Astrocyte of the cerebellum (primary cell): ENCODE data around the gene MISP3.
A peak's percentile ranks its signal among the peaks of the same experiment; 100 is the strongest.

Experiments
- DNase-seq: peaks from one replicate; pipeline ENCODE4 v3.0.0-alpha.2; 2011; ENCODE audit warnings: low read depth
- H3K4me3 ChIP-seq: 2 replicates; pipeline ENCODE4 v1.5.1; 2011; ENCODE audit warnings: mild to moderate bottlenecking, low read depth, low read length, moderate library complexity
- in situ Hi-C: cut with HindIII; loops from 2 replicates; pipeline ENCODE4 v1.10.0; 2017; ENCODE audit warnings: low sequenced_read_pairs
- TF ChIP-seq, protein P1 (sequence below): IDR thresholded peaks from 2 replicates; pipeline ENCODE4 v1.5.1; 2012; ENCODE audit warnings: low read length, low read depth, moderate library complexity, mild to moderate bottlenecking; ENCODE audit errors: missing control alignments

Gene MISP3

DNA sequence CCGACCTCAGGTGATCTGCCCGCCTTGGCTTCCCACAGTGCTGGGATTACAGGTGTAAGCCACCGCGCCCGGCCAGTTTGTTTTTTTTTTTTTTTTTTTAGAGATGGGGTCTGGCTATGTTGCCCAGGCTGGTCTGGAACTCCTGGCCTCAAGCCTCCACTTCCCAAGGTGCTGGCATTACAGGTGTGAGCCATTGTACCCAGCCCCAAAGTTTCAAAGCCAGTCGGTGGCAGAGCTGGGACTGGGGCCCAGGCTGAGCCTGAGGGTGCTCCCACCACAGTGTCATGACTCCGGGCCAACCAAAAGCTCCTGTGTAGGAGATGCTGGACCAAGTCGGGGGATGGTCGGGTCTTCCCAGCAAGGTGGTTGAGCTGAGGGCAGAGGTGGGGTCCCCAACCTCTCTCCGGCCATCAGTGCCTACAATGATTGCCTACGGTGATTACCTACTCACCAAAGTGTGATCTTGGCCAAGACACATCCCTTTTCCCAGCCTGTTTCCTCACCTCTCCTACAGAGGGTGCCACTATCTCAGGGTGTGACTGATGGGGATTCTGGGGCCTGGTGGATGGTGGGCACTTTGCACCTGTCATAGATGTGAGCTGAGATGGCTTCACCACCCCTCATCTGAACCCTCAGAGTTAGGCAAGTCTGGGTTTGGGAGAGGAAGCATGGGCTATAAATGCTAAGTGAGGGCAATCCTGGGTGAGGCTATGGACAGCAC, 23.8 kb downstream of the MISP3 start:
- no peak for DNase-seq
- TF ChIP-seq, protein P1, sequence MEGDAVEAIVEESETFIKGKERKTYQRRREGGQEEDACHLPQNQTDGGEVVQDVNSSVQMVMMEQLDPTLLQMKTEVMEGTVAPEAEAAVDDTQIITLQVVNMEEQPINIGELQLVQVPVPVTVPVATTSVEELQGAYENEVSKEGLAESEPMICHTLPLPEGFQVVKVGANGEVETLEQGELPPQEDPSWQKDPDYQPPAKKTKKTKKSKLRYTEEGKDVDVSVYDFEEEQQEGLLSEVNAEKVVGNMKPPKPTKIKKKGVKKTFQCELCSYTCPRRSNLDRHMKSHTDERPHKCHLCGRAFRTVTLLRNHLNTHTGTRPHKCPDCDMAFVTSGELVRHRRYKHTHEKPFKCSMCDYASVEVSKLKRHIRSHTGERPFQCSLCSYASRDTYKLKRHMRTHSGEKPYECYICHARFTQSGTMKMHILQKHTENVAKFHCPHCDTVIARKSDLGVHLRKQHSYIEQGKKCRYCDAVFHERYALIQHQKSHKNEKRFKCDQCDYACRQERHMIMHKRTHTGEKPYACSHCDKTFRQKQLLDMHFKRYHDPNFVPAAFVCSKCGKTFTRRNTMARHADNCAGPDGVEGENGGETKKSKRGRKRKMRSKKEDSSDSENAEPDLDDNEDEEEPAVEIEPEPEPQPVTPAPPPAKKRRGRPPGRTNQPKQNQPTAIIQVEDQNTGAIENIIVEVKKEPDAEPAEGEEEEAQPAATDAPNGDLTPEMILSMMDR, result peak; percentile 11
- in situ Hi-C loops, result no loop called here

DNA sequence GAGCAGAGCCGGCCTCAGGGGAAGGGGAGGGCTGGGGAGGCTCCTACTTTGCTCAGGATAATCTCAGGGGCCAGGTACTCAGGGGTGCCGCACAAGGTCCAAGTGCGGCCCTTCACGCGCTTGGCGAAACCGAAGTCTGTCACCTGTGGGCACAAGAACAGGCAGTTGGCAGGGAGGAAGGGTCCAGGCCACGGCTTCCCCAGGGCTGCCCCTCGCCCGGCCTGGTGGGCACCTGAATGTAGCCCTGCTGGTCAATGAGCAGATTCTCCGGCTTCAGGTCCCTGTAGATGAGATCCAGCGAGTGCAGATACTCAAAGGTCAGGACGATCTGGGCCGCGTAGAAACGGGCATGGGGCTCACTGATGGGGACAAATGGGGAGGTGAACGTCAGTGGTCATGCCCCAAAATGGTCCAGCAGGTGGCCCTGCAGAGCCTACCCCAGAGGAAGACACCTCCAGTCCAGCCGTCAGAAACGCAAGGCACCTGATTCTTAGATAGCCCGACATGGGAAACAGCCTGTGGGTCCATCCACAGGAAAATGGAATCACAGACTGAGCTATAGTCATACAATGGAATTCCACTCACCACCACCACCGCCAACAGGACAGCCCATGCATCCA, 25.1 kb downstream of the MISP3 start:
- no peak for DNase-seq
- in situ Hi-C loops, result no loop called here
- TF ChIP-seq, protein P1, result peak; percentile 24
- no peak overlapping the region for H3K4me3 ChIP-seq

More for the DNA sequence above, 23.8 kb downstream of the MISP3 start:
- H3K4me3 ChIP-seq, result no peak overlapping the region

DNA sequence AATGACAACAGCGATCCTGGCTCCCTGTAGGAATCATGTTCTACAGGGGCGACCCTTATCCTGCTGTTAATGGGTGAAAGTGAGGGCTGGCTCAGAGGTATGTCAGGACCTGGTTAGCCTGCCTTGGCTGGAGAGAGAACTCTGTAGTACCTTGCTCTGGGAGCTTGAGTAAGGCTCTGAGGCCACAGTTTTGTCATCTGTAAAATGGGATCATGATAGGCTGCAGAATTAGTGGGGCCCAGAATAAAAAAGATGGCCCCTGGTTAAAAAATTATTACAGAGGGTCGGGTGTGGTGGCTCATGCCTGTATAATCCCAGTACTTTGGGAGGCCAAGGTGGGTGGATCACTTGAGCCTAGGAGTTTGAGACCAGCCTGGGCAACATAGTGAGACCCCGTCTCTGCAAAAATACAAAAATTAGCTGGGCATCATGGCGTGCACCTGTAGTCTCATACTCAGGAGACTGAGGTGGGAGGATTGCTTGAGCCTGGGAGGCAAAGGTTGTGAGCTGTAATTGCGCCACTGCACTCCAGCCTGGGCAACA, 28.5 kb downstream of the MISP3 start:
- in situ Hi-C loops, result no loop called here
- H3K4me3 ChIP-seq, result no peak overlapping the region
- TF ChIP-seq, protein P1, result no peak
- DNase-seq, result no peak

DNA sequence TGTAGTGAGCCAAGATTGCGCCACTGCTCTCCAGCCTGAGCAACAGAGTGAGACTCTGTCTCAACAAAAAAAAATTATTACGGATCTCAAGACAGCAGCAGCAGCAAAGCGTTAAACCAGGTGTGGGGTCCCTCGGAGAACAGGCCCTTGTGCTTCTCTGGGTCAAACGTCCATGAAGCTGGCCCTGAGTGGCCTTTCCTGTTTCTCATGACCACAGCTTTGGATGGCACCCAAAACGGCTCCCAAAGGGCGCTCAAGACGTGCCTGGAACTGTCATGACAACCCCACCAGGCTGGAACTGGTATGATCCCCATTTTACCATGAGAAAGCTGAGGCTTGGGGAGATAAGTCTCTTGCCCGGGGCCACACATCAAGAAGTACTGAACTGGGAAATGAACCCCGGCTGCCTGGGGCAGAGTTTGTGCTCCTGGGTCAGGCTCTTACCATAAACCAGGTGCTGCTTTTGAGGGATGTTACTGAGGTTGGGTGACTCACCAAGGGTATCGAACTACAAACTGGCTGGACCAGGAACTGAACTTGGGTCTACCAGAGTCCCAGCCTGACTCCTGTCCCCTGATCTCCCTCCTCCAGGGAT, 29.6 kb downstream of the MISP3 start:
- in situ Hi-C loops, result no loop called here

DNA sequence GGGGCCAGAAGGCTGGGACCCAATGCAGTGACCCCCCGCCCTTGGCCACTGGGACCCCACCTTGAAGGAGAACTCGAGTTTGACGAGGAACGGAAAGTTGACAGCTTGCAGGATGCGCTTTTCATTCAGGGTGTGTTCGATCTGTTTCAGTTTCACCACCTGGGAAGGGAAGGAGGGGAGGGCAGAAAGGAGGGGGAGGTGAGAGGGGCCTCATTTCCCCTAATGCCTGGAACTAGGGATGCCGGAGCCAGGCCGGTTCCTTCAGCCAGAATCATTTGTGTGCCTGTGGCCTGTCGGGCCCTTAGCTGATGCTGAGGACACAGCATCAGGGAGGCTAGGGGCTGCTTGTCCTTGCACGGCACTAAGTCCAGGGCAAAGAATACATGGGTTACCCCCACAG, 30.2 kb downstream of the MISP3 start:
- H3K4me3 ChIP-seq, result no peak overlapping the region
- in situ Hi-C loops, result no loop called here
- no peak for DNase-seq
- TF ChIP-seq, protein P1, result no peak

More for the DNA sequence above, 29.6 kb downstream of the MISP3 start:
- no peak for DNase-seq
- no peak overlapping the region for H3K4me3 ChIP-seq
- TF ChIP-seq, protein P1, result no peak

DNA sequence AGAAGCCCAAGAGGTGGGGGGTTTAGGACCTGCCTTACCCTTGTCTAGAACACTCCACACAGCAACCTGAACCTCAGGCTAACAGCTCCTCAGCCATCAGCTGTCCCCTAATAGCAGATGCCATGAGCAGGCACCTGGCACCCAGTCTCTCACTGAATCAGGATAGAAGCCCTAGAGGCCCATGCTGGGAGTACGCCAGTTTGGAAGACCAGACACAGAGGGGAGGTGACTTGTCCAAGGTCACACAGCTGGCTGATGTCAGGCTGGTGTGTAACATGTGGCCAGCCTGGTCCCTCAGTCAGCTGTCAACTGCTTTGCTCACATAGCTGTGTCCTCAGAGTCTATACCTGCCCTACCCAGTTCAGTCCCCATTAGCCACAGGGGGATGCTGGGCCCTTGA, 30.7 kb downstream of the MISP3 start:
- in situ Hi-C loops, result no loop called here
- no peak overlapping the region for H3K4me3 ChIP-seq
- TF ChIP-seq, protein P1, result no peak
- DNase-seq, result no peak
